ENCODE data around the gene PPP1R2. TPM values are rescaled to one million over a fixed set of nuclear protein-coding genes. Genes with fewer than 3 reads are reported as not detected.

Gene PPP1R2
- total RNA-seq, 1 experiment from 2014 or later = 40.3 TPM

DNA sequence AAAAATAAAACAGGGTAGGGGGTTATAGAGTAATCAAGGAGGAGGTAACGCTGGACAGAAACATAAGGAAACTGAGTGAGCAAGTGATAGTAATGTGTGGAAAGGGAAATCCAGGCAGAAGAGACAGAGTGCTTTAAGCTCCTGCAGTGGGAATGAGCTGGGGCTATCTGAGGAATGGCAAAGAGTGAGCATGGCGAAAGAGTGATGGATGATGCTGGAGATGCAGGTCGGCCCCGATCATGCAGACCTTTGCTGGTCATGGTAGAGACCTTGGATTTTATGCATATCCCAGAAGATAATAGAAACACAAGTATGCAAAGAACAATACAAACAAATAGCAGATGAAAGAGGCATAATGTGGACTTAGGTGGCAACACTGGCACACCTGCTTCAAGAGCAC lies 74.3 kb downstream of the PPP1R2 start:
- no peaks in the 10 kb centered on the region for H3K4me1 ChIP-seq
- H3K27ac ChIP-seq = no peak overlapping the region
- no peak overlapping the region for H3K4me3 ChIP-seq
- H3K27me3 ChIP-seq = no peaks in the 10 kb centered on the region
- no peak for DNase-seq
- H3K9me3 ChIP-seq (replicated peaks) = peaks cover 5% of the 10 kb centered on the region; the same call in 1 of the 2 replicates
- no peaks in the 10 kb centered on the region for H3K36me3 ChIP-seq

DNA sequence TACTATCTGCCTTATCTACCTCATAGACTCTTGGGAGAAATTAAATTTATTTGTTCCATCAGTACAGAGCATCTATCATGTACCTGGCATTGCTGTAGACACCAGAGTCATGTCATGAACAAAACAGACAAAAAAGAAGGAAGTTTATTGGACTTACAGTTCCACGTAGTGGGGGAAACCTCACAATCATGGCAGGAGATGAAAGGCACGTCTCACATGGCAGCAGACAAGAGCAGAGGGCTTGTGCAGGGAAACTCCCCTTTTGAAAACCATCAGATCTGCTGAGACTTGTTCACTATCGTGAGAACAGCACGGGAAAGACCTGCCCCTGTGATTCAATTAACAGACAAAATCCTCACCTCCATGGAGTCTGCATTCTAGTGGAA lies 74.7 kb downstream of the PPP1R2 start:
- peaks cover 5% of the 10 kb centered on the region; the same call in 1 of the 2 replicates for H3K9me3 ChIP-seq (replicated peaks)
- H3K4me3 ChIP-seq = no peak overlapping the region
- H3K36me3 ChIP-seq = no peaks in the 10 kb centered on the region
- no peaks in the 10 kb centered on the region for H3K4me1 ChIP-seq
- no peak overlapping the region for H3K27ac ChIP-seq
- no peaks in the 10 kb centered on the region for H3K27me3 ChIP-seq
- DNase-seq = no peak

DNA sequence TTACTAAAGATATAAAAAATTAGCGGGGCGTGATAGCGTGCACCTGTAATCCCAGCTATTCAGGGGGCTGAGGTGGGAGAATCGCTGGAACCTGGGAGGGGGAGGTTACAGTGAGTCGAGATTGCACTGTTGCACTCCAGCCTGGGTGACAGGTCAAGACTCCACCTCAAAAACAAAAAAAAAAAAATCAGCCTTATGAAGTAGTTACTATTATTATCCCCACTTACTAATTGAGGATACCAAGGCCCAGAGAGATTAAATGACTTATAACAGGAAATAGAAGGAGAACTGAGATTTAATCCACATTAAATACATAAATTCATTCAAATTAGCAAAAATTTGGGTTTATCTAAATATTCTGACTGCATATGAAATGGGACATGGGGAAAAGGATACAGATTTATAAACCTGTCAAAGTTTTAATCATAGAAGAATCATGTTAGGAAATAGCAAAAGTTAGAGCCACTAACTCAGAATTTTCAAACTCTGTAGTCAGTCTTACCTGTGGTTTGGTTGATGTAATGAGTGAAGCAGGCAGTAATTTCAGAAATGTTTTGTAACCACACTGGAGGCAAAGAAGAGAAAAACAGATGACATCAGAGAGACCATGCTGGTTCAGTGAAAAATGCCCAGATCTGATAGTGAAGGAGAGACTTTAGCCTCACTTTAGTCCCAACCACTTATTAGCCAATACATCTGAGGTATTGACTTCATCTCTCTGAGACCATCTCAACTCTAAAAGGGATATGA lies 75.3 kb downstream of the PPP1R2 start:
- H3K9me3 ChIP-seq (replicated peaks) = peaks cover 5% of the 10 kb centered on the region; the same call in 1 of the 2 replicates
- no peak overlapping the region for H3K27ac ChIP-seq
- no peak overlapping the region for H3K4me3 ChIP-seq
- DNase-seq = no peak
- no peaks in the 10 kb centered on the region for H3K4me1 ChIP-seq
- no peaks in the 10 kb centered on the region for H3K27me3 ChIP-seq
- no peaks in the 10 kb centered on the region for H3K36me3 ChIP-seq

DNA sequence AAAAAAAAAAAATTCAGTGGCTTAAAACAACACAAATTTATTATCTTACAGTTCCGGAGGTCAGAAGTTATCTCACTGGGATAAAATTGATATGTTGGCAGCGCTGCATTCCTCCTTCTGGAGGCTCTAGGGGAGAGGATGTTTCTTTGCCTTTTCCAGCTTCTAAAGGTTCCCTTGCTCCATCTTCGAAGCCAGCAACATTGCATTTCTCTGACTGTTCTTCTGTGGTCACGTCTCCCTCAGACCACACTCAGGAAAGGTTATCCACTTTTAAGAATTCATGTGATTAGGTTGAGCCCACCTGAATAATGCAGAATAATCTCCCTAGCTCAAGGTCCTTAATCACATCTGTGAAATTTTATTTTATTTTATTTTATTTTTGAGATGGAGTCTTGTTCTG lies 76.9 kb downstream of the PPP1R2 start:
- Histone ChIP-seq H3K27ac (no peak overlapping the region), H3K27me3 (no peaks in the 10 kb centered on the region)
- DNase-seq = no peak

More for the DNA sequence above, 76.9 kb downstream of the PPP1R2 start:
- Histone ChIP-seq H3K9me3 (replicated peaks) (peaks cover 5% of the 10 kb centered on the region; the same call in 1 of the 2 replicates), H3K4me3 (no peak overlapping the region), H3K4me1 (no peaks in the 10 kb centered on the region), H3K36me3 (no peaks in the 10 kb centered on the region)

Other genes with a start within 250 kb of the PPP1R2 start
- 29.9 and 35.4 TPM in 2 replicates for gene ACAP2, start 100.3 kb downstream of the PPP1R2 start, total RNA-seq (2014; rRNA removed; shearing (Covaris generic))
- gene APOD, start 40.6 kb upstream of the PPP1R2 start, total RNA-seq (2014; rRNA removed; shearing (Covaris generic)) = 0.12 and 0.33 TPM in 2 replicates
- gene MUC20, start 177.7 kb upstream of the PPP1R2 start, total RNA-seq (2014; rRNA removed; shearing (Covaris generic)) = not detected in 2 replicates

All from SJCRH30 (cell line).